Stomach smooth muscle (tissue), 2 donors: ENCODE results near the gene NLRP8.

Experiments
- H3K27ac ChIP-seq: one replicate; pipeline ENCODE4 v1.7.0; 2013; ENCODE audit warnings: mild to moderate bottlenecking, low read length, inconsistent platforms
- H3K27me3 ChIP-seq, 2 donors: one replicate each; pipeline ENCODE4 v1.7.0; 2013; ENCODE audit warnings: low read length in 2 of 2; ENCODE audit not compliant: insufficient read depth in 2 of 2, control insufficient read depth in 1 of 2
- H3K36me3 ChIP-seq, 2 donors: one replicate each; pipeline ENCODE4 v1.7.0; 2013; ENCODE audit warnings: low read length in 2 of 2; ENCODE audit not compliant: control insufficient read depth in 2 of 2, insufficient read depth in 2 of 2
- H3K4me1 ChIP-seq: one replicate; pipeline ENCODE4 v1.7.0; 2013; ENCODE audit warnings: low read length; ENCODE audit not compliant: control insufficient read depth, insufficient read depth
- H3K4me3 ChIP-seq, 2 donors: one replicate each; pipeline ENCODE4 v1.7.0; 2013; ENCODE audit warnings: low read length in 2 of 2
- H3K9ac ChIP-seq, 2 donors: one replicate each; pipeline ENCODE4 v1.7.0; 2013; ENCODE audit warnings: low read length in 2 of 2, mild to moderate bottlenecking in 1 of 2
- H3K9me3 ChIP-seq, 2 donors: one replicate each; pipeline ENCODE4 v1.7.0; 2013; ENCODE audit warnings: low read length in 2 of 2; ENCODE audit not compliant: control insufficient read depth in 2 of 2
- donor health status: healthy.
- donor health status: Pancreatic carcinoma.

The NLRP8 gene

DNA sequence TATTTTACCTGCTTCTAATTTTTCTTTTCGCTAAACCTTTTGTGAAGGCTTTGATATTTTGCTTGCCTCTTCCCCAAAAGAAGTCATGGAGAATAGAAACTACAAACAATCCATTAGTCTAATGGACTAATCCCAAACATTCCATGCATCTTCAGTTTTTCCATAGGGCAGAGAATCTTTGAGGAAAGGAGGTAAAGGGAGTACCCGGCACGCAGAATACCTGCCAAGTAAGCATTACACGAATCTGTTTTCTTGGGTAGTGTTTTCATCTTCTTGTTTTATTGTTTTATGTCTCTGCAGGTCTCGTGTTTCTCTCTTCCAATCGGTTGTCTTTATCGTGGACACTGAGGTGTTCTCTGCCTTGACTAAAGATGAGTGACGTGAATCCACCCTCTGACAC is at the start of gene NLRP8:
TSS of gene NLRP8 (plus strand) at position 301 of the 400 bp plus-strand sequence.
- Histone ChIP-seq H3K27me3 (no peaks in the 10 kb centered on the region), H3K9me3 (peaks cover 2 to 14% of the 10 kb centered on the region in 2 donors), H3K9ac (no peak within 1 kb of the TSS), H3K27ac (no peak within 1 kb of the TSS), H3K36me3 (no peaks in the 10 kb centered on the region), H3K4me1 (no peaks in the 10 kb centered on the region), H3K4me3 (no peak within 1 kb of the TSS)

DNA sequence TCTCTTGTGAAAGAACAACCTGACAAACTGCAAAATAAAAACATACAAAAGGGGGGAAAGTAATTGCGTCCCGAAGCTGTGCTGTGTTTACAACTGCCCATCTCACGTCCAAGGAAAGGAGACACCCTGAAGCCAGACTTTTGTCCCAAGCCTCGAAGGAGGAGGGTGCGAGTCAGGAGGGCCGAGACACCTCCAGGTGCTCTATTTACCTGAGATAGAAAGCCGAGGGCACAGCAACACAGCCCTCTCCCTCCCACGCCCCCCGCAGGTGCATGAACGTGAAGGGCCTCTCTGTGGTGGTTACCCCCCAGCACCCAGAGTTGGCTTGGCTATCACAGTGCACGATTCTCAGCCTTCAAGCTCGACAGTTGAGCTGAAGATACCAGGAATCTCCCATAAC is 48.7 kb upstream of the NLRP8 start:
- H3K4me1 ChIP-seq, result no peaks in the 10 kb centered on the region
- no peak overlapping the region for H3K27ac ChIP-seq
- no peak overlapping the region for H3K4me3 ChIP-seq
- no peaks in the 10 kb centered on the region for H3K27me3 ChIP-seq
- H3K9ac ChIP-seq, result no peak overlapping the region
- H3K36me3 ChIP-seq, result no peaks in the 10 kb centered on the region
- peaks cover 6 to 11% of the 10 kb centered on the region in 2 donors for H3K9me3 ChIP-seq

DNA sequence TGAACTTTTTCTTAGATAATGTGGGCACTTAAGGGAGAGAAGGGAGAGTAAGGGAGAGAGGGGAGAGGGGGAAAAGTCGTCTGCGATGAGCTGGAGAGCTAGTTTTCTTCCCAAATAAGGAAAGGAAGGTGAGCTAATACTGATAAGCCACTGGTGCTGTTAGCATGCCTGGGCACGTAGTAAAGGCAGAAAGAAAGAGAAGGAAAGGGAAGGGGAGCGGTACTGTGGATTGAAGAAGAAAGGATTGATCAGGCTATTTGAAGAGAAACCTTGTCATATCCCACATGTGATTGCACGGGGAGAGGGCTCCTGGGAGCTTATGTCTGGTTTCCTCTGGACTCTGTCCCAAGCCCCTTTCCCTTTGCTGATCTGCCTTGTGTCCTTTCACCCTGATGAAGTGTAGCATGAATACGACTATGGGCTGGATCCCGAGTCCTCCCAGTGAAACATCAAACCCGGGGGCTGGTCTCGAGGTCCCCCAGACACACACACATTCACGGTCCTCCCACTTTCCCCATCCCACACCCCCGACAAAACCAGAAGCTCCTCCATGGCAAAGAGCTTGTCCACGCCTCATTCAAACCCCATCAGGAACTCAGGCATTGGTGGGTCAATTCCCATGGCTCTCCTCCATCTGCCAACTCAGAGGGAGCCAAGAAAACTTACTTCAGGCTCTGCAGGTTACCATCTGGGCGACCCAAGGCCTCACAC is 46.1 kb upstream of the NLRP8 start:
- Histone ChIP-seq H3K4me3 (no peak overlapping the region), H3K27me3 (no peaks in the 10 kb centered on the region), H3K4me1 (no peaks in the 10 kb centered on the region), H3K9me3 (peaks cover 2 to 7% of the 10 kb centered on the region in 2 donors), H3K27ac (no peak overlapping the region), H3K9ac (no peak overlapping the region), H3K36me3 (no peaks in the 10 kb centered on the region)

DNA sequence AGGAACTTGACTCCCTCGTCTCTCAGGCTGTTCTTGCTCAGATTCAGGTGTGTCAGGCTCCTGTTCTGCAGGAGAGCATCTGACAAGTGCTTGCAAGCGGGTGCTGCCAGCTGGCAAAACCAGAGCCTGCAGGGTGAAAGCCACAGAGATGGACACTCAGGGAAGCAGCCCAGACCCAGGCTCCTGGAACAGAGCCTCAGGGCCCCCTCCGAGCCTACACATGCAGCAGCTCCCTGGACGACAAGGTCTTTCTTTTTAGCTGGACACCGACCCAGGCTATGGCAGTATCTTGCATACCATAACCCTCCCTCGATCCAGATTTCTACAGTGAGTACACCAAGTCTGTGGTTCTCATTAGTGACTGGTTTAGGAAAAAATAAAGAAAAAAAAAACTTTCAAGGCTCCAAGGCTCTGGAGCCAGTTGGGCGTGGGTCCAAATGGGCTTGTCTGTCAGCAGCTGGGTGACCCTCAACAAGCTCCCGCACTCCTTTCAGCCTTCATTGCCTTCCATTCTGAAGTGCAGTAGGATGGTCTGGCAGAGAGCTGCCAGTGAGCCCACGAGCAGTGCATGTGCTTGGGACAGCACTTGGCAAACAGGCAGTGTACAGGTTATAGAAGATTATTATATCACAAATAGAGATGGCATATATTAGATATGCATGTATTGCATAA is 45.4 kb upstream of the NLRP8 start:
- H3K27ac ChIP-seq, result no peak overlapping the region
- H3K4me1 ChIP-seq, result no peaks in the 10 kb centered on the region
- no peak overlapping the region for H3K4me3 ChIP-seq
- H3K9me3 ChIP-seq, result peaks cover 2 to 7% of the 10 kb centered on the region in 2 donors
- H3K27me3 ChIP-seq, result no peaks in the 10 kb centered on the region
- no peak overlapping the region for H3K9ac ChIP-seq
- H3K36me3 ChIP-seq, result no peaks in the 10 kb centered on the region

DNA sequence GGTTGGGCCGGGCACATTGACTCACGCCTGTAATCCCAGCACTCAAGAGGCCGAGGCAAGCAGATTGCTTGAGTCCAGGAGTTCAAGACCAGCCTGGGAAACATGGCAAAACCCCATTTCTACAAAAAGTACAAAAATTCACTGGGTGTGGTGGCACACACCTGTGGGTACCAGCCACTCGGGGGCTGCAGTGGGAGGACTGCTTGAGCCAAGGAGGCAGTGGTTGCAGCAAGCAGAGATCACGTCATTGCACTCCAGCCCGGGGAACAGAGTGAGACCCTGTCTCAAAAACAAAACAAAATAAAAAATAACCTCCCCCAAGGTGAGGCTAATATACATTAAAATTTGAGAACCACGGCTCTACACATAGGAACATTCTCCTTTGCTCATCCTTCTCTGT is 40.3 kb upstream of the NLRP8 start:
- no peaks in the 10 kb centered on the region for H3K4me1 ChIP-seq
- H3K27me3 ChIP-seq, result peaks cover 0 to 2% of the 10 kb centered on the region in 2 donors
- no peak overlapping the region for H3K27ac ChIP-seq
- peaks cover 3 to 6% of the 10 kb centered on the region in 2 donors for H3K9me3 ChIP-seq
- no peaks in the 10 kb centered on the region for H3K36me3 ChIP-seq
- no peak overlapping the region for H3K9ac ChIP-seq
- no peak overlapping the region for H3K4me3 ChIP-seq

DNA sequence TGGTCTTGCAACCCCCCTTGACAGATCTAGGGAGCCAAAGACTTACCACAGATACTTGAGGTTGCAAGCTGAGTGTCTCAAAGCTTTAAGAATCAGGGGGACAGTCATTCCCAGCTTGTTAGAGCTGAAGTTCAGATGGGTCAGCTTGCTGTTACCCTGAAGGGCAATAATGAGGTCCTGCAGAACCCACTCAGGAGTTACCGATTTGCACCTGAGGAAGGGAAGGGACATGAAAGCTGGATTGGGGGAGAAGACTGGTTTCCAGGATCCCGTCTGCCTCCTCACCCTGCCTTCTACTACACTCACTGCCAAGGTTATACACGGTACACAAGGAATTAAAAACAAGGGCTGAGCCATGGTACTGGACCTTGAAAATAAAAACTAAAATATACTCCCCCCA is 39.9 kb upstream of the NLRP8 start:
- Histone ChIP-seq H3K9ac (no peak overlapping the region), H3K27me3 (peaks cover 0 to 2% of the 10 kb centered on the region in 2 donors), H3K36me3 (no peaks in the 10 kb centered on the region), H3K4me1 (no peaks in the 10 kb centered on the region), H3K27ac (no peak overlapping the region), H3K9me3 (peaks cover 4 to 10% of the 10 kb centered on the region in 2 donors), H3K4me3 (no peak overlapping the region)

DNA sequence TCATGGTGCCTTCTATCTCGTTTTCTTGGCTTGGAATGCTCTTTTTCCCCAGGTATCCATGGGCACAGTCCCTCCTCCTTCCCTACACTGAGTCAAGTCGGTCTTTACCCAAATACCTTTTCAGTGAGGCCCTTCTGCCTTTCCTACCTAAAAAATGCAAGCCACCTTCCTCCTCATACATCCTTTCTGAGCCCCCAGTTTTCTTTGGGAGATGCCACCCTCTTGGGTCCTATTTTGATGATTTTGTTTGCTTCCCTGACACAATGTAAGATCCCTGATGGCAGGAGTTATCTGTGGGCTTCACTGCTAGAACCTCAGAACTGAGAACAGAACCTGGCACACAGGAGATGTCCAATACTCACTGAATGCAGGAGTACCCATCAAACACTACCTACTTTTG is 37.8 kb upstream of the NLRP8 start:
- no peaks in the 10 kb centered on the region for H3K4me1 ChIP-seq
- H3K4me3 ChIP-seq, result no peak overlapping the region
- H3K9ac ChIP-seq, result no peak overlapping the region
- H3K36me3 ChIP-seq, result no peaks in the 10 kb centered on the region
- H3K9me3 ChIP-seq, result peaks cover 9 to 10% of the 10 kb centered on the region in 2 donors
- H3K27ac ChIP-seq, result no peak overlapping the region
- H3K27me3 ChIP-seq, result peaks cover 0 to 2% of the 10 kb centered on the region in 2 donors

DNA sequence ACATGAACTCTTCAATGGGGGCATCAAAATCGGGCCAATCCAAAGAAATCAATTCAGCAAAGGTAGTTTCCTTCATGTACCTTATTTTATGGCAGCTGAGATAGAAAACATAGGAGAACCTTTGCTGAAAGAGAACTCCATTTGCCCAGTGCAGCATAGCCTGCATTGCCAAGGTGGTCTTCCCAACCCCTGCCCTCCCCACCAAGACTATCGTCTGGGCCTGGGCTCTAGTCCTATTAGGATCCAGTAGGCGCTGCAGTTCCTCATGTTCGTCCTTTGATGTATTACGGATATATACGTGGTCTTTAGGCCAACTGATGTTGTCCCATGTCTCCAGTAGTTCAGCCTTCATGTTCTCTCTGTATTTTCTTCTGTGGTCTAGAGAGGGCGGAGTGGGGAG is 34.7 kb upstream of the NLRP8 start:
- Histone ChIP-seq H3K27ac (no peak overlapping the region), H3K36me3 (no peaks in the 10 kb centered on the region), H3K9me3 (peaks cover 8 to 10% of the 10 kb centered on the region in 2 donors), H3K27me3 (peaks cover 0 to 2% of the 10 kb centered on the region in 2 donors), H3K4me1 (no peaks in the 10 kb centered on the region), H3K4me3 (no peak overlapping the region), H3K9ac (no peak overlapping the region)

DNA sequence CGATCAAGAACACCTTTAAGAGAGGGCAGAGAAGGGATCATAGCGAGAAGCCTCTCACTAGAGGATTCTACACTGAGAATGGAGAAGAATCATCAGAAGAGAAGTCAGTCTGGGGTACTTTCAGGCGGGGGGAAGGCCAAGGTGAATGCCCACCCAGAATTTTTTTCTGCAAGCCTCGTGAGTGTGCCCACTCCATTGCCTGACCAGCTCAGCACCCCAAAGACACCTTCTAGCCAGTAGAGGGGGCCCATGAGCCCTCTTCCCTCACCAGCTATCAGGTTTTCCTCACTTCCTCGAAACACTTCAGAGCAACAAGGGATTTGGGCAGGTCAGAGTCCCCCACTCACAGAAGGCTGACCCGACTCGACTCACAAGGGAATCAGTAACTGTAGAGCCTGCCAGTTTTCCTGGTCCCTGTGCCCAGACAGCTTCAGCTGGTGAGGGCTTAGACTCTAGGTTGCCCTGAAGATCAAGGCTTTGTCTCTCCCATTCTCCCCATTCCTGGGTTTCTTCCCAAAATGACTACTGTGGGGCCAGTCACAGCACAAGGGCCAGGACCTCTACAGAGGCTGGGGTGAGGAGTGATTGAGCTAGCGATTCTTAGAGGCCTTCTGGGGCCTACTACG is 33.9 kb upstream of the NLRP8 start:
- Histone ChIP-seq H3K9ac (no peak overlapping the region), H3K36me3 (no peaks in the 10 kb centered on the region), H3K9me3 (peaks cover 7 to 10% of the 10 kb centered on the region in 2 donors), H3K4me1 (no peaks in the 10 kb centered on the region), H3K4me3 (no peak overlapping the region), H3K27me3 (peaks cover 0 to 2% of the 10 kb centered on the region in 2 donors), H3K27ac (no peak overlapping the region)

DNA sequence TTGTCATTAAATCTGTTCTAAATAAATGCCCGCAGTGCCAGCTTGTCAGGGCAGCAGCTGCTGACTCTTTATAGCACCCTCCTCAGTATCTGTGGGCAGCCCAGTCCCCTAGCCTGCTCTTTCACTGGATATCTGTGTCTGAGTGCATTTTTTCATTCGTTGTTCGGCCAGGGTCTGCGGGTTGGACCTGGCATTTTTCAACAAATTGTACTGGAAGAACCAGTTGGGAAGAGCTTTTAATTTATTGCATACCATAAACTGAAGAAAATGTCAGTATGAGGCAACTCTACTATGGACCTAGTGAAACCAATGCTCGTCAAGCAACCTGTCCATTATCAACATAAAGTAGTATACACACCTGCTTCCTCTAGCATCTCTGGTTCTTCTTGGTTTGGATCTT is 24.1 kb upstream of the NLRP8 start:
- Histone ChIP-seq H3K36me3 (no peaks in the 10 kb centered on the region), H3K27ac (no peak overlapping the region), H3K4me1 (no peaks in the 10 kb centered on the region), H3K9ac (no peak overlapping the region), H3K9me3 (peaks cover 0 to 5% of the 10 kb centered on the region in 2 donors), H3K27me3 (peaks cover 0 to 5% of the 10 kb centered on the region in 2 donors), H3K4me3 (no peak overlapping the region)
